Heart right ventricle (tissue), 16 donors: Measurements from ENCODE around the gene DQX1. TPM values are rescaled to one million over a fixed set of nuclear protein-coding genes. Genes with fewer than 3 reads are reported as not detected.

Experiments
- ATAC-seq, 8 donors: fragments of 200-7000 bp; cut with Tn5 transposase; one replicate each; pipeline ENCODE4 v1.9.1; 2020; ENCODE audit warnings: mild to moderate bottlenecking in 8 of 8, moderate library complexity in 8 of 8, moderate number of reproducible peaks in 1 of 8
- DNase-seq, 2 donors: peaks; one replicate each; pipeline ENCODE4 v3.0.0-alpha.2; 2020
- H3K27ac ChIP-seq, 10 donors: fragments of 200-600 bp; sonication (generic) in 2 of 10; one replicate each; pipeline versions ENCODE4 v1.5.0 to v1.8.0; 2020 to 2022; ENCODE audit warnings: mild to moderate bottlenecking in 3 of 10
- H3K27me3 ChIP-seq, 7 donors: fragments of 200-600 bp; one replicate each; pipeline ENCODE4 v1.8.0; 2021 to 2022; ENCODE audit warnings: mild to moderate bottlenecking in 2 of 7
- H3K36me3 ChIP-seq, 9 donors: fragments of 200-600 bp; sonication (generic) in 1 of 9; one replicate each; pipeline versions ENCODE4 v1.5.0 to v1.8.0; 2020 to 2022; ENCODE audit warnings: mild to moderate bottlenecking in 2 of 9
- H3K4me1 ChIP-seq, 9 donors: fragments of 200-600 bp; sonication (generic) in 1 of 9; one replicate each; pipeline versions ENCODE4 v1.5.0 to v1.8.0; 2020 to 2022; ENCODE audit warnings: mild to moderate bottlenecking in 4 of 9
- H3K4me3 ChIP-seq, 10 donors: fragments of 200-600 bp; sonication (generic) in 2 of 10; one replicate each; pipeline versions ENCODE4 v1.5.0 to v1.8.0; 2020 to 2022; ENCODE audit warnings: mild to moderate bottlenecking in 7 of 10, moderate library complexity in 2 of 10
- H3K9me3 ChIP-seq, 11 donors: fragments of 200-600 bp in 10 of 11; sonication (generic) in 2 of 11; one replicate each; pipeline versions ENCODE4 v1.5.0 to v1.8.0; 2013 to 2022; ENCODE audit warnings: mild to moderate bottlenecking in 2 of 11, control low read depth in 1 of 11, moderate library complexity in 1 of 11
- WGBS, 2 donors: extraction: QIAGEN DNeasy Blood & Tissue Kit; methylation state at CpG; one replicate each; pipeline ENCODE4 v1.1.7; 2013; ENCODE audit warnings: inconsistent platforms in 1 of 2; 5-methylcytosine and 5-hydroxymethylcytosine counted together
- intact Hi-C, 10 donors: fragments of 100-400 bp; cut with DNase I; formaldehyde crosslinking; loops; one replicate each; pipeline versions ENCODE4 v1.11.1 to v1.14.2; 2022
- polyA plus RNA-seq, 2 donors: library from polyadenylated mRNA; stranded (reverse); fragments of 200-250 nt; gene quantifications; one replicate each; pipeline ENCODE4 v1.2.3, GENCODE V29; 2013
- total RNA-seq, 10 donors: library from RNA; stranded (reverse); fragmentation: NEBNext Ultra II Directional in 3 of 10; extraction: Animal tissue kit (Norgen Biotek cat#: 25700) in 3 of 10; gene quantifications; one replicate each; pipeline versions ENCODE4 v1.2.1 to v1.2.4, GENCODE V29; 2021 to 2023
- TF ChIP-seq, protein P1 (sequence below), 9 donors: fragments of 200-600 bp; sonication (generic) in 2 of 9; IDR thresholded peaks; one replicate each; pipeline versions ENCODE4 v1.5.0 to v1.8.0; 2021 to 2022; ENCODE audit warnings: antibody characterized with exemption in 9 of 9, mild to moderate bottlenecking in 5 of 9, moderate library complexity in 1 of 9
- donor health status: Arrhythmogenic right ventricular cardiomyopathy.
- donor health status: ischemic (EF 13 %, LVEDD 7.1; RV severe dilation, severe dysfunction).
- donor health status: healthy with polysubstance abuse.
- donor health status: DM: no; HTN: yes; CAD: no.
- donor health status: DM: no; HTN: no; CAD: no.
- donor health status: ischemic (EF 25% LVEDD 6.9; RV normal size, moderate dysfunction).
- donor health status: ischemic (EF 25% LVEDD 5.7; RV mildly dilated, moderate dysfunction).
- donor health status: healthy.
- donor health status: DM: yes; HTN: yes; CAD: no.
- donor health status: Ischemic cardiomyopathy.
- donor health status: ischemic (EF 35%, LVEDD 5.7; RV mildly dilated, moderate dysfunction).
- donor health status: nonischemic (EF 11% LVEDD 7.7; RV severe dilation, severe dysfunction).
- donor health status: DM: yes; HTN: yes; CAD: no.
- donor health status: PGD.
- donor health status: ischemic (EF 29% LVEDD 5.4; RV normal size, mild dysfunction).
- donor health status: nonischemic (EF 23%, LVEDD 6.1; RV moderate dilation, normal function).

DQX1 gene
- total and polyA plus RNA-seq, 12 donors, result 0.03 to 0.65 TPM; not detected in 10

DNA sequence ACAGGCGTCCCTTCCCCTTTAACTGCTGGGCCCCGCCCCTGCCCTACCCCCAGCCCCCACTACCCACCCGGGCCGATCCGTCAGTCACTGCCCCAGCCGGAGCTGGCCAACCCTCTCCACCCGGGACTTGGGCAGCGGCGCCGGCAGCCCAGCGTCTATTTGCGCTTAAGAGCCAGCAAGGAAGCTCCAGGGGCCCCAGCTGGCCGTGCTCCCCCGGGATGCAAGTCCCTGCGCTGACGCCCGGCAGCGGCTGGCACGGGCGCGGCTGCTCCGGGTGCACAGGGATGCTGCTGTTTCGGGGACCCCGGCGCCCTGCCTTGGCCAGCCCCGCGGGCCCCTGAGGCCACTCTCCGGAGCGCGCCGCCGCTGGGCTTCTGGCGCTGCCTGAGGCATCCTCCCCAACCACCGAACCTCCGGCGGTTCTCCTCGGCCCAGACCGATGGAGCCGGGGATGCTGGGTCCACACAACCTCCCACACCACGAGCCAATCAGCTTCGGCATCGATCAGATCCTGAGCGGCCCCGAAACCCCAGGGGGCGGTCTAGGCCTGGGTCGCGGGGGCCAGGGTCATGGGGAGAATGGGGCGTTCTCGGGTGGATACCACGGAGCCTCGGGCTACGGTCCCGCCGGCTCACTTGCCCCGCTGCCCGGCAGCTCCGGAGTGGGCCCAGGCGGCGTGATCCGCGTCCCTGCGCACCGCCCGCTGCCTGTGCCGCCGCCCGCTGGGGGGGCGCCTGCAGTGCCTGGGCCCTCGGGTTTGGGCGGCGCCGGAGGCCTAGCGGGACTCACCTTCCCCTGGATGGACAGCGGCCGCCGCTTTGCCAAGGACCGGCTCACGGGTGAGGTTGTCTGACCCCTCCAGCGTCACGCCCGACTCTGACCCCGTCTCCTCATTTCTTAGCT is 11.4 kb downstream of the DQX1 start, which contains the start of gene TLX2:
Gene TLX2 (plus strand): TSS at position 83 of the 903 bp plus-strand sequence. CDS start 357 bp downstream, at position 440.
- peaks cover 8 to 34% (median 29%) of the 10 kb centered on the region in 9 donors for H3K4me1 ChIP-seq
- H3K4me3 ChIP-seq, result peak within 1 kb of the TSS in 3 of 10 donors; percentile 14 to 51 (median 24)
- peak in 1 of 8 donors; percentile 5 for ATAC-seq
- TF ChIP-seq, protein P1, sequence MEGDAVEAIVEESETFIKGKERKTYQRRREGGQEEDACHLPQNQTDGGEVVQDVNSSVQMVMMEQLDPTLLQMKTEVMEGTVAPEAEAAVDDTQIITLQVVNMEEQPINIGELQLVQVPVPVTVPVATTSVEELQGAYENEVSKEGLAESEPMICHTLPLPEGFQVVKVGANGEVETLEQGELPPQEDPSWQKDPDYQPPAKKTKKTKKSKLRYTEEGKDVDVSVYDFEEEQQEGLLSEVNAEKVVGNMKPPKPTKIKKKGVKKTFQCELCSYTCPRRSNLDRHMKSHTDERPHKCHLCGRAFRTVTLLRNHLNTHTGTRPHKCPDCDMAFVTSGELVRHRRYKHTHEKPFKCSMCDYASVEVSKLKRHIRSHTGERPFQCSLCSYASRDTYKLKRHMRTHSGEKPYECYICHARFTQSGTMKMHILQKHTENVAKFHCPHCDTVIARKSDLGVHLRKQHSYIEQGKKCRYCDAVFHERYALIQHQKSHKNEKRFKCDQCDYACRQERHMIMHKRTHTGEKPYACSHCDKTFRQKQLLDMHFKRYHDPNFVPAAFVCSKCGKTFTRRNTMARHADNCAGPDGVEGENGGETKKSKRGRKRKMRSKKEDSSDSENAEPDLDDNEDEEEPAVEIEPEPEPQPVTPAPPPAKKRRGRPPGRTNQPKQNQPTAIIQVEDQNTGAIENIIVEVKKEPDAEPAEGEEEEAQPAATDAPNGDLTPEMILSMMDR (IDR thresholded peaks at IDR 0.05), result no peak
- no peak within 1 kb of the TSS for H3K27ac ChIP-seq
- DNase-seq, result no peak
- whole genome bisulfite sequencing, 2 donors, result 2 to 4% methylated on average over 67 to 82 of the region's 82 CpGs
- intact Hi-C loops, result no loop called here
- no peaks in the 10 kb centered on the region for H3K9me3 ChIP-seq
- H3K36me3 ChIP-seq, result no peaks in the 10 kb centered on the region
- peaks cover 51 to 100% (median 100%) of the 10 kb centered on the region in 7 donors for H3K27me3 ChIP-seq

DNA sequence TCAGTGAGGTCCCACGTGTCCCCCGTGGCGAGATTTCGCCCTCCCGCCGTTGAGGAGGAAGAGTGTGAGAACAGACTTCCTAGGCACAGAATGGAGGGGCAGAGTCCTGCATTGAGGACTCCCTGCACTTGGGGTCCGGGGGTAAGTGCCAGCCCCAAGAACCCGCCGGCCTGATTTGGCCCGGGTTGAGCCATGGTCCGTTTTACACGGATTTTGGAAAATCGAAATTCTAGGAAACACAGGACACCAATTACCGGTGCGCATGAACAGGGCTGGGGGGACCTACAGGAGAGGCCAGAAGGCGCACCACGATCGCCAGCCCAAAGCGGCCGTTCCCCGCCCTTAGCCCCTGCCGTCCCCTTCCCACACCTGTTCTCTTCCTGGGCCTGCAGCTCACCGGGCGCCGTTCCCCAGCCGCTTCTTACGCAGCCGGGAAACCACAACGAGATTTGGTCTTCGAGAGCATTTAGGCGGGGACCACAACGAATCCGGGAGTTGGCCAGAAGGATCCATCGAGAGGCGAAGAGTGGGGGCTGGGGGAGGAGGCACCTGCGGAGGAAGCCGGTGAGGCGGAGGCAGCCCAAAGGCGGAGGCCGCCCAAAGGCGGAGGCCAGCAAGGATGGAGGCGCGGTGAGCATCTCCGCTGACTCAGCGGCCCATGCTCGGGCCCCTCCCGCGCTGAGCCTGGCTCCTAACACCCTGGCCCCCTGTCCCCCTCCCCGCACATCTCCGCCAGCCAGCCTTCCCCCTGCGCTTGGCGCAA is 12.2 kb downstream of the DQX1 start:
- Histone ChIP-seq H3K27me3 (peaks cover 46 to 100% (median 93%) of the 10 kb centered on the region in 7 donors), H3K4me1 (peaks cover 8 to 34% (median 29%) of the 10 kb centered on the region in 9 donors), H3K36me3 (no peaks in the 10 kb centered on the region), H3K27ac (no peak overlapping the region), H3K9me3 (no peaks in the 10 kb centered on the region), H3K4me3 (peak overlapping the region in 2 of 10 donors; percentile 14 to 24)
- intact Hi-C loops, result no loop called here
- ATAC-seq (no peak), DNase-seq (no peak)
- WGBS, 2 donors, result 2 to 6% methylated on average over 51 to 52 of the region's 52 CpGs
- TF ChIP-seq, protein P1 (IDR thresholded peaks at IDR 0.05), result no peak

DNA sequence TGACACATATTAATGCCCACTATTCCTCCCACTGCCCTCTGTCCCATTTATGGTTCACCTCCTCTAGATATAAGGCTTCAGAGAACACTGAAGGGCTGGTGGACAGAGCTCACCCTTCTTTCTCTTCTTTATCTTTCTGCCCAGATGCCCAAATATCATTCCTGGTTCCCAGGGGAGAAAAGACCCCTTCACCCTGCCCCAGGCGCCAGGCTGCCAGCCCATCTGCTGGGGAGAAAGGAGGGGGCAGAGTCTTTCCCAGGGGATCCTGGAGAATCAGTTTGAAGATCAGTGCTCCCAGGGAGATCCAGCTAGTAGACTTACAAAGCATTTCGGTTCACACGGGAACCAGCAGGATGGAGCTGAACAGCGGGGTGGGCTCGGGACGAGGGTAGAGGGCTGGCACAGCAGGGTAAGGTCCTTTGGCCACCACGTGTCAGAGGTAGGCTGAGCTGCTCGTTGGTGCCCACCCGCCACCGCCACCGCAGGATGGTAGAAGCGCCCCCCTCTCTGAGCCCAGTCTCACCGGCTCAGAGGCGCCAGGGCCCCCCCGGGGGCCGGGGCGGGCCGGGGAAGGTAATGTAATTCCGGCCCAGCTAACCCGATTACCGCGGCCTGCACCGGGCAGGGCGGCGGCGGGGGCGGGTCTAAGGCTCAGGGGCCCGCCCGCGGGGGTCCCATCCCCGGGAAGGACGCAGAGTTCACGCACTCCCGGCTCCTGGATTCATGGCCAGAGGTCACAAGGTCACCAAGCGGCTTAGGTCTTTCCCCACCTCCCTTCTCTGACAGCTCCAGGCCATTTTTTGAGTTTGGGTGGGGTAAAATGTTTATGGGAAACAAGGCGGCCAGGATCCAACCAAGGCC is 13.1 kb downstream of the DQX1 start:
- DNase-seq, result no peak
- H3K36me3 ChIP-seq, result no peaks in the 10 kb centered on the region
- no peaks in the 10 kb centered on the region for H3K9me3 ChIP-seq
- H3K27ac ChIP-seq, result no peak overlapping the region
- TF ChIP-seq, protein P1 (IDR thresholded peaks at IDR 0.05), result no peak
- intact Hi-C loops, result no loop called here
- H3K4me3 ChIP-seq, result no peak overlapping the region
- 5 to 7% methylated on average over 32 to 36 of the region's 36 CpGs for WGBS, 2 donors
- ATAC-seq, result no peak
- peaks cover 8 to 39% (median 33%) of the 10 kb centered on the region in 9 donors for H3K4me1 ChIP-seq
- H3K27me3 ChIP-seq, result peaks cover 45 to 96% (median 85%) of the 10 kb centered on the region in 7 donors
